ENCODE results near the gene FGGY.

DNA sequence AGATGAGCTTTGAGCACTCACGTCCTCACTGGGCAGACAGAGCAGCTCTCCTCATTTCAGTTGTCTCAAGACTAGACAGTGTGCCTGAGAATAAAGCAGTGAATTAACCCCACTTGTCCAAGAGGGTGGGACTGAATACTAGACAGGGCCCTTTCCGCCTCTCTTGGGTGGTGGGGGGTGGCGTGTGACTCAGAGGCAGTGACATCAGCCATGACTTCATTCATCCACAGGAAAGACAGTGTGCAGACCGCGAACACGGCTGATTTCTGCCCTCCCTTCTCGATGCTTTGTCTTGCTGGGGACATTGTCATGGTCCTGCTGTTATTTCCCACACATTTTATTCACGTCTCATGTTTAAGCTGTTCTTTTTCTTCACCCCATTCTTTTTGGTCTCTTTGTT, 64.9 kb downstream of the FGGY start:
- TF ChIP-seq, protein P1, sequence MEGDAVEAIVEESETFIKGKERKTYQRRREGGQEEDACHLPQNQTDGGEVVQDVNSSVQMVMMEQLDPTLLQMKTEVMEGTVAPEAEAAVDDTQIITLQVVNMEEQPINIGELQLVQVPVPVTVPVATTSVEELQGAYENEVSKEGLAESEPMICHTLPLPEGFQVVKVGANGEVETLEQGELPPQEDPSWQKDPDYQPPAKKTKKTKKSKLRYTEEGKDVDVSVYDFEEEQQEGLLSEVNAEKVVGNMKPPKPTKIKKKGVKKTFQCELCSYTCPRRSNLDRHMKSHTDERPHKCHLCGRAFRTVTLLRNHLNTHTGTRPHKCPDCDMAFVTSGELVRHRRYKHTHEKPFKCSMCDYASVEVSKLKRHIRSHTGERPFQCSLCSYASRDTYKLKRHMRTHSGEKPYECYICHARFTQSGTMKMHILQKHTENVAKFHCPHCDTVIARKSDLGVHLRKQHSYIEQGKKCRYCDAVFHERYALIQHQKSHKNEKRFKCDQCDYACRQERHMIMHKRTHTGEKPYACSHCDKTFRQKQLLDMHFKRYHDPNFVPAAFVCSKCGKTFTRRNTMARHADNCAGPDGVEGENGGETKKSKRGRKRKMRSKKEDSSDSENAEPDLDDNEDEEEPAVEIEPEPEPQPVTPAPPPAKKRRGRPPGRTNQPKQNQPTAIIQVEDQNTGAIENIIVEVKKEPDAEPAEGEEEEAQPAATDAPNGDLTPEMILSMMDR (IDR thresholded peaks at IDR 0.05) = no peak
- TF ChIP-seq POLR2A (IDR thresholded peaks at IDR 0.05) = no peak

All from body of pancreas (tissue), 4 donors.